ENCODE results near the gene POLH.
"Not testable (repeated sequence)": the region's sequence is repeated elsewhere in the genome, so short reads cannot be mapped to it uniquely, and the experiment has no call there.

Gene POLH

DNA sequence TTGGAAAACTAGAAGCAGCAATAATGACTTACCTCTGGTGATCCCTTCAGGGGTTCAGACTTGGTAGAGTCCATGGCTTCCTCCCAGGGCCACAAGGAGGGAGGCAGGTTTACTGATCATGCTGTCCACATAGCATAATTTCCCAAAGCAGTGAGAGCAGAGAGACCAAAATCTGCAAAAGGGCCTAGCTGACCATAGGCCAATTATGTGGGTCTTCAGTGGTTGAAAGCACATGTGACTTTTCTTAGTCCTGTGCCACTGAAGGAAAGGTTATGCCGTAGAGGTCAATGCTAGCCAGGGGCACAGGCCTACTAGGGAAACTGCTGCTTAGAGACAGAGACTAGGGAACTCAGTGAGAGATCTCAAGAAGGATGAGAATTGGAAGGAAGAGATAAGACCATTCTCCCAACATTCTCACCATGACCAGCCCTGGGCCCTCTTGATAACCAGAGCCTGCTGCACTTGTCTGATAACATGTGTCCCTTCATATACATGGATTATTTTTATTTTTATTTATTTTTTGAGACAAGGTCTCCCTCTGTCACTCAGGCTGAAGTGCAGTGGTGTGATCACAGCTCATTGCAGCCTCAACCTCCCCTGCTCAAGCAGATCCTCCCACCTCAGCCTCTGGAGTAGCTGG is 55.1 kb downstream of the POLH start:
- DNase-seq (ENCODE audit: low read depth in 2 of 2) = no peak

- DNase-seq (ENCODE audit: low read depth in 2 of 2) = not testable (repeated sequence)
Observed at GRCh38 chr6:43633002-43633401, 57.0 kb downstream of the POLH start.

- no peak for DNase-seq (ENCODE audit: low read depth in 2 of 2)
Observed at GRCh38 chr6:43634702-43635303, 58.8 kb downstream of the POLH start.

DNA sequence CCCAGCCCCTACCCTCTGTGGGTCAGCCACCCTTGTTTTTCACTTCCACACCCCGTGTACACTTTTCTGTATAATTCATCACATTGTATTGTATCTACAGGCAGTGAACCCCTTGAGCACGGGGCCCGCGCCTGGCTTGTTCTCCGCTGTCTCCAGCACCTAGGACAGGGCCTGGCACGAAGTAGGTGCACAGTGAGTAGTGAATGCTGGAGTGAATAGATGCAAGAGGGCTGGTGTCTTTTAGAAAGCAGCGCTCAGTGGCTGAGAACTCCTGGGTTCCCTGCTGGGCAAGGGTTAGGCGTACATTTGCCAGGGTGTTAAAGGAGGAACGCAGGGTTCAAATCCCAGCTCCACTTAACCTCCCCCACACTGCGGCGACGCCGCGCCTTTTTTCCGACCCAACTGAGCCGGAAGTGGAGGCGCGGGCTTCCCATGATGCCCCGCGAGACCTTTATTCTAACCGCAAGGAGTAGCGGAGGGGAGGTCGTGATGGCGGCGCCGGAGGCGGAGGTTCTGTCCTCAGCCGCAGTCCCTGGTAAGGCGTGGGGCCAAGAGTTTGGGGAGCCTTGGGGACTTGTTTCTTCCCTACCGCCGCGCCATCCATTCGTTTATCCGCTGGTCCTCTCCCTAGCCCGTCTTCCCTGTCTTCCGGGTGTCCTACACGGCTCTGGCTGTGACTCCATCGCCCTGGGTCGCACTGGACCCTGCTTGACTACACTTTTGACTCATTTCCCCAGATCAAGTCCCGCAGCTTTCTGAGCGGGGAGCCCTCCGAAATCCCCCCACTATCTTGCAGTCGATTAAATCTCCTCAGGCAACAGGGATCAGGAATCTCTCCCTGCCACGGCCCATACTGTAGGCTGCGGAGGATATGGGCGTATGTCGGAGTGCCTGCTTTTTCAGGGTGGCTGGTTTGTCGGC is 59.7 kb downstream of the POLH start, which contains the start of gene MAD2L1BP:
MAD2L1BP (plus strand) TSS at position 454 of the 921 bp plus-strand sequence; CDS start at position 490, 36 bp downstream.
- peak; percentile 79 to 82 for DNase-seq (ENCODE audit: low read depth in 2 of 2)

DNA sequence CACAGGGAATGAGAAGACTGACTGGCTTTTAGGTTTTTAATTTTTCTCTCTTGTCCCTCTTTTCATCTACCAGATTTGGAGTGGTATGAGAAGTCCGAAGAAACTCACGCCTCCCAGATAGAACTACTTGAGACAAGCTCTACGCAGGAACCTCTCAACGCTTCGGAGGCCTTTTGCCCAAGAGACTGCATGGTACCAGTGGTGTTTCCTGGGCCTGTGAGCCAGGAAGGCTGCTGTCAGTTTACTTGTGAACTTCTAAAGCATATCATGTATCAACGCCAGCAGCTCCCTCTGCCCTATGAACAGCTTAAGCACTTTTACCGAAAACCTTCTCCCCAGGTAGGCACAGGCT is 60.3 kb downstream of the POLH start:
- no peak for DNase-seq (ENCODE audit: low read depth in 2 of 2)

DNA sequence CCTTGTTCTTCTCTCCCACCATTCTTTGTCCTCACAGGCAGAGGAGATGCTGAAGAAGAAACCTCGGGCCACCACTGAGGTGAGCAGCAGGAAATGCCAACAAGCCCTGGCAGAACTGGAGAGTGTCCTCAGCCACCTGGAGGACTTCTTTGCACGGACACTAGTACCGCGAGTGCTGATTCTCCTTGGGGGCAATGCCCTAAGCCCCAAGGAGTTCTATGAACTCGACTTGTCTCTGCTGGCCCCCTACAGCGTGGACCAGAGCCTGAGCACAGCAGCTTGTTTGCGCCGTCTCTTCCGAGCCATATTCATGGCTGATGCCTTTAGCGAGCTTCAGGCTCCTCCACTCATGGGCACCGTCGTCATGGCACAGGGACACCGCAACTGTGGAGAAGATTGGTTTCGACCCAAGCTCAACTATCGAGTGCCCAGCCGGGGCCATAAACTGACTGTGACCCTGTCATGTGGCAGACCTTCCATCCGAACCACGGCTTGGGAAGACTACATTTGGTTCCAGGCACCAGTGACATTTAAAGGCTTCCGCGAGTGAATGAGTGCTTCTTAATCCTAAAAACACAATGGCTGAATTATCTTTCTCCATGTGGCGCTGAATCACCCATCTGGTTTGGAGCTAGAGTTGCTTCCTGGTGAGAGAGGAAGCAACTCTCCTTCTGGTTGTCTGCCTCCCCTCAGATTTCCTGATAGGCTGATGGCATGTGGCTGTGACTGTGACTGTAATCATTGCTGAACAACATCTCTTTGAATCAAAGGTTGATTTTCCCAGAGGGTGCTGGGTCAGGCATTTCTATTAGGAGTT is 64.2 kb downstream of the POLH start:
- DNase-seq (ENCODE audit: low read depth in 2 of 2) = no peak

- peak; percentile 33 to 66 for DNase-seq (ENCODE audit: low read depth in 2 of 2)
Observed at GRCh38 chr6:43644940-43645612, 69.1 kb downstream of the POLH start, which contains the start of gene RSPH9. TSS of gene RSPH9 (plus strand) at chr6:43645036. CDS start at chr6:43645099, 63 bp downstream.

- no peak for DNase-seq (ENCODE audit: low read depth in 2 of 2)
Observed at GRCh38 chr6:43645613-43645964, 69.6 kb downstream of the POLH start.

DNA sequence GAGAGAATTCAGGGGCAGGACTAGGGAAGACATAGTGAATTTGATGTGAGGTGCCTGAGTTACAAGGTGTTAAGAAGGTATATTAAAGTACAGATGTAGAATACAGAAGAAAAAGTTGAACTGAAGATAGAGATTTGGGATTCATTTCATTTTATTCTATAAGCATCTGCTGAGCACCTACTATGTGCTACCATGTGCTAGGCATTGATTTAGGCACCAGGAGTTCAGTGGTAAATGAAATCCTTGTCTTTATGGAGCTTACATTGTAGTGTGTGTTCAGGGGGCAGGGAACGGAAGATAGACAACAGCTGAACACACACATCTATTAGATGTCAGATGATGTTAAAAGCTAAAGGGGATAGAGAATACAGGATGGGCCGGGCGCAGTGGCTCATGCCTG is 71.6 kb downstream of the POLH start:
- no peak for DNase-seq (ENCODE audit: low read depth in 2 of 2)

DNA sequence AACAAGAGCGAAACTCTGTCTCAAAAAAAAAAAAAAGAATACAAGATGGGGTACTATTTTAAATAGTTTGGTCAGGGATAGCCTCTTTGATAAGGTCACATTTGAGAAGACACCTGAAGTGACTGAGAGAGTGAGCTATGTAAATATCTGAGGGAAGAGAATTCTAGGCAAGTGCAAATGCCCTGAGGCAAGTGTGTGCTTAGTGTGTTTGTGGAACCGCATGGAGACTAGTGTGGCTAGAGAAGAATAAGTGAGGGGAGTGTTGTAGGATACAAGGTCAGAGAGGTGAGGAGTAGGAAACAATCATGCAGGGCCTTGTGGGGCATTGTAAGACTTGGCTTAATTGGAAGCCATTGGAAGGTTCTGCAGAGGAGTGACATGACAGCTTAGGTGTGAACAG is 72.3 kb downstream of the POLH start:
- DNase-seq (ENCODE audit: low read depth in 2 of 2) = no peak

GRCh38 chr6:43652822-43653221 is 76.8 kb downstream of the POLH start:
- not testable (repeated sequence) for DNase-seq (ENCODE audit: low read depth in 2 of 2)

DNA sequence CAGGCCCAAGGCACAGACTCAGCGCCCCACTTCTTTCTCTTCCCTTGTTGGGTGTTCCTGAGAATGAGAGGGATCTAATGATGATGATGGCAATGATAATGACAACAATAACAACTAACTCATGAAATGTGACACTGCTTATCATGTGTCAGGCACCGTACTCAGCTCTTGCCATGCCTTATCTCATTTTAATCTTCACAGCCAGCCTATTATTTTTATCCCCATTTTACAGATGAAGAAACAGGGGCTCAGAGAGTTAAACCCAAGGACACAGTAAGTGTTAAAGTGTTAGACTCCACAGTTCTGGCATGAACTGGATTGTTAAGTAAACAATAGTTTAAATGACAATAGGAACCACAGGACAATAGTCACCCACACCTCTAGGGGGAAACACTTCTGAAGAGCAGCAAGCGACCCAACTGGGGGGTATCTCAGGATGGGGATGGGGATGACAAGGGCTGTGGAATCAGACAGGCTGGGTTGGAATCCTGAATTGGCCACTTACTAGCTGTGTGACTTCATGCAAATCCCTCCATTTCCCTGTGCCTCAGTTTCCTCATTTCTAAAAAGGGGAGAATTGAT is 81.3 kb downstream of the POLH start:
- DNase-seq (ENCODE audit: low read depth in 2 of 2) = no peak

DNA sequence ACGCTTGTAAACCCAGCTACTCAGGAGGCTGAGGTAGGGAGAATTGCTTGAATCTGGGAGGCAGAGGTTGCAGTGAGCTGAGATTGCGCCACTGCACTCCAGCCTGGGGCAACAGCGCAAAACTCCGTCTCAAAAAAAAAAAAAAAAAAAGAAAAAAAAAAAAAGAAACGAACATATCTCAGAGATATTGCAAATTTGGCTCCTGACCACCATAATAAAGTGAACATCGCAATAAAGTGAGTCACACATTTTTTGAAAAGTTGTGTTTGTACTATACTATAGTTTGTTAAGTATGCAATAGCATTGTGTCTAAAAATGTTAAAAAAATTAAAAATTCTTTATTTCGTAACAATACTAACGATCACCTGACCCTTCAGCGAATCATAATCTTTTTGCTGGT is 82.2 kb downstream of the POLH start:
- DNase-seq (ENCODE audit: low read depth in 2 of 2) = no peak

DNA sequence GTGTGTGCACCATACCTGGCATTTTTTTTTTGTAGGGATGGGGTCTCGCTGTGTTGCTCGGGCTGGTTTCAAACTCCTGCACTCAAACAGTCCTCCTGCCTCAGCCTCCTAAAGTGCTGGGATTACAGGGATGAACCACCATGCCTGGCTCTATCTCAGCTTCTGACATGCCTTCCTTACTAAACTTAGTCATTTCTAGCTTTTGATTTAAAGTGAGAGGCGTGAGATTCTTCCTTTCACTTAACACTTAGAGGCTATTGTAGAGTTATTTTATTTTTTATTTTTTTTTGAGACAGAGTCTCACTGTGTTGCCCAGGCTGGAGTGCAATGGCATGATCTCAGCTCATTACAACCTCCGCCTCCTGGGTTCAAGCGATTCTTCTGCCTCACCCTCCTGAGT is 87.0 kb downstream of the POLH start:
- not testable (repeated sequence) for DNase-seq (ENCODE audit: low read depth in 2 of 2)

Data from activated CD4-positive, alpha-beta T cell treated with anti-CD3 and anti-CD28 coated beads for 24 hours (primary cell).